Parathyroid adenoma (tissue), 2 donors: ENCODE data around the gene CFAP58.

ENCODE experiments used
- H2AFZ ChIP-seq: fragments of 300-600 bp; sonication (generic); one replicate; pipeline ENCODE4 v1.7.0; 2017; ENCODE audit warnings: antibody characterized with exemption, mild to moderate bottlenecking
- H3K27ac ChIP-seq: fragments of 300-600 bp; sonication (generic); one replicate; pipeline ENCODE4 v1.7.0; 2017
- H3K27me3 ChIP-seq: fragments of 300-600 bp; sonication (generic); one replicate; pipeline ENCODE4 v1.7.0; 2017; ENCODE audit warnings: low read length; ENCODE audit not compliant: control insufficient read depth, insufficient read depth
- H3K36me3 ChIP-seq: fragments of 300-600 bp; sonication (generic); one replicate; pipeline ENCODE4 v1.7.0; 2017; ENCODE audit warnings: low read length; ENCODE audit not compliant: control insufficient read depth, insufficient read depth
- H3K4me1 ChIP-seq: fragments of 300-600 bp; sonication (generic); one replicate; pipeline ENCODE4 v1.7.0; 2017; ENCODE audit warnings: control low read depth
- H3K4me2 ChIP-seq: fragments of 300-600 bp; sonication (generic); one replicate; pipeline ENCODE4 v1.7.0; 2017; ENCODE audit warnings: low read length
- H3K4me3 ChIP-seq: fragments of 300-600 bp; sonication (generic); one replicate; pipeline ENCODE4 v1.7.0; 2017; ENCODE audit warnings: low read depth, low read length
- H3K79me2 ChIP-seq: fragments of 300-600 bp; sonication (generic); one replicate; pipeline ENCODE4 v1.7.0; 2017; ENCODE audit warnings: control low read depth
- H3K9ac ChIP-seq: fragments of 300-600 bp; sonication (generic); one replicate; pipeline ENCODE4 v1.7.0; 2017; ENCODE audit warnings: mild to moderate bottlenecking
- H3K9me3 ChIP-seq: fragments of 300-600 bp; sonication (generic); one replicate; pipeline ENCODE4 v1.7.0; 2017; ENCODE audit warnings: low read length; ENCODE audit not compliant: control insufficient read depth
- TF ChIP-seq, protein P1 (sequence below): fragments of 300-600 bp; sonication (generic); IDR thresholded peaks from one replicate; pipeline ENCODE4 v1.7.0; 2017; ENCODE audit warnings: antibody characterized with exemption, mild to moderate bottlenecking
- donor health status: primary hyperparathyroidism.

Gene CFAP58

GRCh38 chr10:104376784-104377300, 23.2 kb downstream of the CFAP58 start:
- Histone ChIP-seq H3K4me2 (no peak overlapping the region), H3K9ac (no peak overlapping the region), H3K9me3 (no peaks in the 10 kb centered on the region), H3K4me3 (no peak overlapping the region), H3K79me2 (no peaks in the 10 kb centered on the region), H3K27ac (no peak overlapping the region), H3K27me3 (no peaks in the 10 kb centered on the region), H3K36me3 (no peaks in the 10 kb centered on the region), H3K4me1 (peaks cover 3% of the 10 kb centered on the region), H2AFZ (no peak overlapping the region)
- TF ChIP-seq, protein P1, sequence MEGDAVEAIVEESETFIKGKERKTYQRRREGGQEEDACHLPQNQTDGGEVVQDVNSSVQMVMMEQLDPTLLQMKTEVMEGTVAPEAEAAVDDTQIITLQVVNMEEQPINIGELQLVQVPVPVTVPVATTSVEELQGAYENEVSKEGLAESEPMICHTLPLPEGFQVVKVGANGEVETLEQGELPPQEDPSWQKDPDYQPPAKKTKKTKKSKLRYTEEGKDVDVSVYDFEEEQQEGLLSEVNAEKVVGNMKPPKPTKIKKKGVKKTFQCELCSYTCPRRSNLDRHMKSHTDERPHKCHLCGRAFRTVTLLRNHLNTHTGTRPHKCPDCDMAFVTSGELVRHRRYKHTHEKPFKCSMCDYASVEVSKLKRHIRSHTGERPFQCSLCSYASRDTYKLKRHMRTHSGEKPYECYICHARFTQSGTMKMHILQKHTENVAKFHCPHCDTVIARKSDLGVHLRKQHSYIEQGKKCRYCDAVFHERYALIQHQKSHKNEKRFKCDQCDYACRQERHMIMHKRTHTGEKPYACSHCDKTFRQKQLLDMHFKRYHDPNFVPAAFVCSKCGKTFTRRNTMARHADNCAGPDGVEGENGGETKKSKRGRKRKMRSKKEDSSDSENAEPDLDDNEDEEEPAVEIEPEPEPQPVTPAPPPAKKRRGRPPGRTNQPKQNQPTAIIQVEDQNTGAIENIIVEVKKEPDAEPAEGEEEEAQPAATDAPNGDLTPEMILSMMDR = no peak

GRCh38 chr10:104380336-104380735, 26.7 kb downstream of the CFAP58 start:
- no peak overlapping the region for H3K27ac ChIP-seq
- peaks cover 3% of the 10 kb centered on the region for H3K4me1 ChIP-seq
- no peaks in the 10 kb centered on the region for H3K9me3 ChIP-seq
- H3K27me3 ChIP-seq = no peaks in the 10 kb centered on the region
- H3K4me3 ChIP-seq = no peak overlapping the region
- H2AFZ ChIP-seq = no peak overlapping the region
- H3K4me2 ChIP-seq = no peak overlapping the region
- no peaks in the 10 kb centered on the region for H3K79me2 ChIP-seq
- H3K36me3 ChIP-seq = no peaks in the 10 kb centered on the region
- TF ChIP-seq, protein P1 = no peak
- H3K9ac ChIP-seq = no peak overlapping the region

DNA sequence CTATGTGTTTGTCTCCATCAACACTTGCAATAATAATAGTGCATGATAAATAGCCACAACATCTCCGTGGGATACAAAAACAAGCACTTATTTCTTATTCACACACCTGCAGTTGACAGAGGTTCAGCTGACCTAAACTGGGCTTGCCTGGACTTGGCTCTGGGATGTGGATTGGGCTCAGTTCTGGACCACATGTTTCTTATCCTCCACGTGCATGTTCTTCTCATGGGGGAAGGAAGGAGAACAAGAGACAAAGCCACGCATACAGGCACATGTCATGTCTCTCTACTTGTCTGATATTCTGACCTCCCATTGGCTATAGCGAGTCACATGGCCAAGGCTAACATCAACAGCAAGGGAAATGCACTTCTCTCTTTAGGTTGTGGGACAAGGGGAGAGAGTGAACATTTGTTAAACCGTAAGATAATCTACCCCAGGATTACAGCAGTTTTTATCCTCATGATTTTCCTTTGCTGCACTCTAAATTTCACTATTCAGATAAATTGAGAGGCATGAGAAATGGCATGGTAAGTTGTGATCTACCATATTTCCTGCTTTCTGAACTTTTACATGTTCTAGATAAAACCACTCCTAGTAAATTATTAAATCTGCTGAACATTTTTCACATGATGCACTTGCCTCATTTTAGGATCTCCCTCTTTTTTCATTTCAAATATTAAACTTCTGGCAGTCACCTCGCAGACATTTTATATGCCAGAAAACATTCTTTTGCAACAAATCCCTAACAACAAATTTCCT, 33.7 kb downstream of the CFAP58 start:
- Histone ChIP-seq H3K27ac (no peak overlapping the region), H3K79me2 (no peaks in the 10 kb centered on the region), H3K27me3 (no peaks in the 10 kb centered on the region), H2AFZ (no peak overlapping the region), H3K9me3 (no peaks in the 10 kb centered on the region), H3K9ac (no peak overlapping the region), H3K4me1 (no peaks in the 10 kb centered on the region), H3K4me2 (no peak overlapping the region), H3K36me3 (no peaks in the 10 kb centered on the region), H3K4me3 (no peak overlapping the region)
- TF ChIP-seq, protein P1 = no peak

DNA sequence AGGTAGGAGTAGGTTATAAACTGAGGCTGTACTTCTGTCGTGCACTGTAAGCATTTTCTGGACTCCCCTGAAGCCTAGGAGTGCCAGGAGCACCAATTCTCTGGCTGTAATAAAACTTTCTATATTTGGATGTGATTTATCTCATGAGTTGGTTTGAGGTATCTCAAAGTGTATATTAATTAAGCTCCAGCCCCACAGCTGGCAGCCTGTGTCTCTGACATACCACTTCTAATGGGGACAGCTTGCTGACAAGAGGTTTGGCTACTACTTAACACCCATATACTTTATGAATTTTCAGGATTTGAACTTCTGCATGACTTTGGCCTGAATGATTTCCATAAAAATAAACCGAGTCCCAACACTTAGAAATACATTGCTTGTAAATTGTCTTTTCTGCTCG, 35.2 kb downstream of the CFAP58 start:
- Histone ChIP-seq H3K4me3 (no peak overlapping the region), H3K4me1 (no peaks in the 10 kb centered on the region), H3K9ac (no peak overlapping the region), H2AFZ (no peak overlapping the region), H3K36me3 (no peaks in the 10 kb centered on the region), H3K27ac (no peak overlapping the region), H3K27me3 (no peaks in the 10 kb centered on the region), H3K79me2 (no peaks in the 10 kb centered on the region), H3K4me2 (no peak overlapping the region), H3K9me3 (no peaks in the 10 kb centered on the region)
- TF ChIP-seq, protein P1 = no peak
